AML-193 (cell line): Measurements from ENCODE around the gene NHLRC2.
"Not testable (repeated sequence)": the region's sequence is repeated elsewhere in the genome, so short reads cannot be mapped to it uniquely, and the experiment has no call there.

Source experiments
- DNase-seq, 2 experiments: peaks; one replicate each; lab custom pipeline; 2025; lab: John Stamatoyannopoulos, UW

NHLRC2 gene

DNA sequence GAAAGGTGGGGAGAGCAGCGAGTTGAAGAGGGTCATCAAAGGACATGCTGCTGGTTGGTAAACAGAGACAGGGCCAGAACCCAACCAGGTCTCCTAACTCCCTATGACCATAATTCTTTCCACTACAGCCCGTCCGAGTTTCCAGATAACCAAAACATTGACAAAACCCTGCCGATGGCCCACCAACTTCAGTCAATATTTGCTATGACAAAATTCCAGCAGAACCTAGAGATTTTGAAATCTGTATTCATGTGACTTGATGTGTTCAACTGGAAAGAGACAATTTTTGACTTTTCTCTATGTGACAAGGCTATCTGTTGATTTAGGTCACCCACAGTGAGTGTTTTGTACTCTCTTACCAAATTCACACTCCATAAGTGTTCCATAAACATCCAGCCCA is 86.7 kb downstream of the NHLRC2 start:
- DNase-seq = no peak

DNA sequence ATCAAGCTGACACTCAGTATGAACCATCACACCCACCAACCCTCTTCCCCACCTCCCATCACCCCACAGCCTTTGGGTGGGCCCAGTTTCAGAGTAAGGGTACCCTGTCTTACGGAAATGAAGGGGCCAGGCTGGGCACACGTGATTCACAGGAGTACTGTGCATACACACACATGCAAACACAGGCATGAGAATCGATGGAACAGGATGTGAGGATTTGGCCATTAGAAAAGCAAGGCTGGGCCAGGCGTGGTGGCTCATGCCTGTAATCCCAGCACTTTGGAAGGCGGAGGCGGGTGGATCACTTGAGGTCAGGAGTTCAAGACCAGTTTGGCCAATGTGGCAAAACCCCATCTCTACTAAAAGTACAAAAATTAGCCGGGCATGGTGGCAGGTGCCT is 88.7 kb downstream of the NHLRC2 start:
- DNase-seq = not testable (repeated sequence)

DNA sequence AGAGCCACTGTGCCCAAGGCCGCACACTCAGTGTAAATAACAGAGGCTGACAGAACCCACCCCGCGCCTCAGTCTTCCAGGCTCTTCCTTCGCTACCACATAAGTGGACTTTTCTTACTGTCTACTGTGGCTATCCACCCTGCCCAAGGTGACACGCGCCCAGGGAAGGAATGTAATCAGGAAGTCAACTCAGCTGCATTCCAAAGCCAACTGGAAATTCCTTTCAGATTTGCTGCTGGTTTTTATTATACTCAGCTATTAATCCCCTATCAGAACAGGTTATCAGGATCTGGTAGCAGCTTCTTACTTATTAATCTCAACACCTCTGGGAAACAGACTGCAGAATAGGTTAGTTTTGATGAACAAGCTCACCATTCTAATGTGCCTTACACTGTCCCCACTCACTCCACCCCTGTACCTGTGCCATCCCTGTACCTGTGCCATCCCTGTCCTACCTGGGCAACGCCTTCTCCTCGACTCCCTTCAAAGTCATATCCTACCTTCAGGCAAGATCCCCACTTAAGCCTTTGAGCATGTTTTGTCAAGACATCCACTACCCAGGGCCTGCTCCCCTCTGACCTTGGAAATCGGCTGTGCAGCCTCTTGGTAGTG is 90.7 kb downstream of the NHLRC2 start:
- no peak for DNase-seq

DNA sequence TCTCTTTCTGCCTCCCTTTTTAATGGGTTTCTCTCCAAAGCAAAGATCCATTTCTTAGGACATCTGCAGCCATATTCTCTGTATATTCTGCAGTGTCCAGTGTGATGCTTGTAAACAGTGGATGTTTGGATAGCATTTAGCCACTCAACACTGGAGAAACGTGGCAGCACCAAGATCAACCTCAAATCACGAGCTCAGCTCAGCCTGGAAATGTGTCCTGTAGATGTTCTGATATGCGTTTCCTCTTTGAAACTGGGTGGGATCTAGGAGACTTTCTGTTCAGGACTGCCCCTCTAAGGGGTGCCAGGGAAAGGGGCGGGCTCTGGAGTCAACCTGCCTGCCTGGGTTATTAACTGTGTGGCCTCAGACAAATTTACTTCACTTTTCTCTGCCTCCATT is 91.2 kb downstream of the NHLRC2 start:
- no peak for DNase-seq

DNA sequence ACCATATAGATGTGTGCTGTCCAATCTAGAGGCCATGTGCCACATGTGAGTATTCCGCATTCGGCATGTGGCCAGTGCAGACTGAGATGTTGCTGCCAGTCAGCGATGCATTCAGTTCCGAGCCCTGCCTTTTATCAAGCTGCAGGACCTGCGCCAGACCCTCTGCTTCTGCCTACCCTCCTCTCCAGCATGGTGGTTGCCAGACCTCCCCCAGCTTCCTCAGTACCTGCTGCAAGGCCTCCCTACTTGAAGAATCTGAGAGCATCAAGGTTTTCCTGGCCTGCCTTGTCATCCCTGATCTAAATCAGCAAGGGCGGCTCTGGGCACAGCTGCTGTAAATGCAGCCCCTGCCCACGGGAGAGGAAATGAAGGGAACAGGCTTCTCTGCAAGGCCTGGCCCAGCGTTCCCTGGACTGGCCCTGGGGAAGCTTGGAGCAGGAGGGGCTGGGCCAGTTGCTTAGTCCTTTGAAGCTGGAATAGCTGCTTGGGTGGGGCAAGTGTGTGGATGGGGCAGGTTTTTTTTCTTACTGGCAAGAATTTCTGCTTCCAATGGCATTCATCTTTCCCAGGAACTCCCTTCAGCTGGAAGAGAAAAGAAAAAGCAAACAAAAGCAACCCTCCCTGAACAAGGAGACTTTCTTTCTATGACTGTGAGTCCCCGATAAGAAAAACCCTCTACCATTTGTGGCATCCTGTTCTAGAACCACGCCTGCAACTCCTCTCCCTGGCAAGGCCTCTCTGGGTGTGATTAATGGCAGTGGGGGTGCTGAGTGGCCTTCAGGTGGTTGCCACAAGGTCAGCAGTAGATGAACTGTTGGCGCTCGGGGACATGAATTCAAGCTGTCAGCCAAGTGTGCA is 93.0 kb downstream of the NHLRC2 start:
- no peak for DNase-seq

DNA sequence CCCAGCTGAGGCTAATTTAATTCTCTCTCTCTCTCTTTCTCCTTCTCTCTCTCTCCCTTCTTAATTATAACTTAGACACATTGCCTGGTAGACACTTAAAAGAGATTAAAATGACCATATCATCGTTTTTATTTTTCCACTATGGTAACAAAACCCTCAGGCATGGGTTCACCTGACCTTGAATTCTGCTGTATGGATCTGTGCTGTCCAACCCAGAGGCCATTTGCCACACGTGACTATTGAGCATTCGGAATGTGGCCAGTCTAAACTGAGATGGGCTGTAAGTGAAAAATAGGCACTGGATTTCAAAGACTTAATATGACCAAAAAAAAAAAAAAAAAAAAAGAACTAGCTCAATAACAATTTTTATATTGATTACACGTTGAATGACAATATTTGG is 93.6 kb downstream of the NHLRC2 start:
- no peak for DNase-seq

DNA sequence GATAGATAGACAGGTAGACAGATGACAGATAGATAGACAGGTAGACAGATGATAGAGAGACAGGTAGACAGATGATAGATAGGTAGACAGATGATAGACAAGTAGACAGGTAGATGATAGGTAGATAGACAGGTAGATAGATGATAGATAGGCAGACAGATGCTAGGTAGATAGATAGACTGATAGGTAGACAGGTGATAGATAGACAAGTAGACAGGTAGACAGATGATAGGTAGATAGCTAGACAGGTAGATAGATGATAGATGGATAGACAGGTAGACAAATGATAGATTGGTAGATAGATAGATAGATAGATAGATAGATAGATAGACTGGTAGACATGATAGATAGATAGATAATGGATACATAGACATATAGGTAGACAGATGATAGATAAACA is 95.8 kb downstream of the NHLRC2 start:
- no peak for DNase-seq

DNA sequence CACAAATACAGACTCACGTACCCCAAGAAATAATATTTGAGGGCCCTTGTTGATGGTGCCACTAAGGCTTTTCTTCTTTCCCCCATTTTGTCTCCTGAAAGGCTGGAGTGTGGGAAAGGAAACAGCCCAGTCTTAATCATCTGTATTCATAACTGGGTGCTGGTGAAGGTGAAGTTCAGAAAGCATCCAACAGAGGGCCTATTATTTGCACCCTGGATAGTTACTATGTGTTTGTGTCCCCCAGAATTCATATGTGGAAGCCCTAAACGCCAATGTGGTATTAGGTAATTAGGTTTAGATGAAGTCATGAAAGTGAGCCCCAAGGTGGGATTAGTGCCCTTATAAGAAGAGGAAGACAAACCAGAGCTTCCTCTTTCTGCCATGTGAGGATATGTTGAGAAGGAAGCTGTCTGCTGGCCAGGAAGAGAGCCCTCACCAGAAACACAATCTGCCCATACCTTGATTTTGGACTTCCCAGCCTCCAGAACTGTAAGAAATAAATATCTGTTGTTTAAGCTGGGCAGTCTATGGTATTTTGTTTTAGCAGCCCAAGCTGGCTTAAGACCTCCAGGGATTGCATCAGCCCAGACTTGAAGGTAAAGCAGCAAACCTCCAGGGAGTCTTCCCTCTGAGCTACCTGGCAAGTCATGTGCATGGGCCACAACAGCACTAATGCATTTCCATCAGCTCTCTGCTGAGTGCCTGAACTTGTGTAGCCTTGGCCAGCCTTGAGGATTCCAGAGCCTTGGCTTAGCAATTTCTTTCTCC is 99.2 kb downstream of the NHLRC2 start:
- DNase-seq = peak; percentile 61 to 76

DNA sequence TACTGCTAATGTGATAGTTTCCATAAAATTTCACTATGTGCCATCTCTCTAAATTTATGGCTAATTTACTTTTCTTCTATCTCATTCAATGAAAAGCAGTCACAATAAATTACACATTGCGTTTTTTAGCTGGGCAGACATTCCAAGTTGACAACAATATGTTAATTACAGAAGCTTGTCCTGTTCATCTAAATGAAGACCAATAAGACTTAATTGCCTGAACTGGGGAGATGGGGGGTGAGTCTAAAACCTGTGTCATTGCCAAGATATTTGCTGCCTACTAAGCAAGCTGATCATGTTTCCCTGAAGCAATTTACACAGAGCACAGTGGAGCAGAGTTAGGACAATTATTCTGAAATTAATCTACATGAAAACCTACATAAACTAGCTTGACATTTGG is 99.9 kb downstream of the NHLRC2 start:
- DNase-seq = no peak

DNA sequence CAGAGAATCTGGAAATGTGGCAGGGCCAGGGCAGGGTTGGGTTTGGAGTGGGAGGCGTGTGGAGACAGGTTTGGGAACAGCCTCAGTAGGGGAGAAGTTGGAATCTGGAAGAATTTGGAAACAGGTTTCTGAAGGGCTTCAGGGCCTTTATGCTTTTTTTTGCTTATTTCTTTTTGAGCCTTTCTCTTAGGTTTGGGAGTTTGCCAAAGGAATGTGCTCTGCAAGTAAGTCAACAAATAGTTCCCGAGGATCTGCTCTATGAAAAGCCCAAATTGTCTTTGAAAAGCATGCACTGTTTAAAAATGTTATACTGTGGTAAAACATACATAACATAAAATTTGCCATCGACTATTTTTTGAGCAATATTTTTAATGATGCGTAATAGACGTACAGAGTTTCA is 102.6 kb downstream of the NHLRC2 start:
- no peak for DNase-seq

DNA sequence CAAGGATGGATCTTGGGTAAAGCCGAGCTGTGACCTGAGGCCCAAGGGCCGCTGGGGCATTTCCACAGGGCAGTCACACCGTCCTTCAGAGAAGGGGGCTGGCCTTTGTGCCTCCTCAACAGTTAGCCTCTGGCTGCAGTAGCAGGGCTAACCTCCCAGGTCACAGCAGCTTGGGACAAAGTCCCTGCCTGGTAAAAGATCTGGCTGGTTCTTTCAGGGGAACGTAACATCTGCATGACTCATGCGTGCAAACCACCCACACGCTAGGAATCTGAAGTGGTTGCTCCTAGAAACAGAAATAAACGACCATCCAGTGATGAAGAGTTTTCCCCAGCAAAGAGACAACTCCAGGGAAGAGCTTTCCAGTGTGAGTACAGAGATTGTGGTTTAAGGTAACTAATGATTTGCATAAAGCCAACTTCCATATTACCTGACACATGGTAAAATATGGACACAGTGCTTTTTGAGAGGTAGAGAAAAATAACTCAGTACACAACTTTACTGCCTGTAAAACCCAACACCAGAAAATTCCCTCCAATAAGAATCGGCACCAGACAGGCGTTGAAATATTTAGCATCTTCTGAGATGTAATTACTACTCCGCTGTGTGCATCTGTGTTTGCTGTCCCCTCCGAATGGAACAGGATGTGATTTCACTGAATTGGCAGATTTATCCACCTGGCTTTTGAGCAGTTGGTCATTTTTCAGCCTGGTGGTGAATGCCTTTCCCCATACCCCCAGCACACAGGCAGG is 104.3 kb downstream of the NHLRC2 start:
- DNase-seq = no peak

DNA sequence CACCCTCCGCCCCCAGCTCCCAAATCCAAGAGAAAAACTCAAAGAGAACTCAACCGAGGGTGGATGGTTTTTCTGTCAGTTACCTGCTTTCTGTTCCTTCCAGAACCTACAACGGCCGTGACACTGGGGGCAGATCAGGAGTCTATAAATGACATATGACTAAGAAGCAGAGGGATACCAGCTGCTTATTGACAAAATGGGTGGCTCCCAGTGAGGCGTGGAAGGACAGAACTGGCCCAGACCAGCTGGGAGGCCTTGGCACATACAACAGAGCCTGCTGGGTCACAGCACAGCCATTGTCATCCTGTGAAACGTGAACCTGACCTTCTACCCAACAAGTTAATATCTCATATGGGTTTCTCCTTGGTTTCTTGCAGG is 104.9 kb downstream of the NHLRC2 start:
- DNase-seq = no peak

DNA sequence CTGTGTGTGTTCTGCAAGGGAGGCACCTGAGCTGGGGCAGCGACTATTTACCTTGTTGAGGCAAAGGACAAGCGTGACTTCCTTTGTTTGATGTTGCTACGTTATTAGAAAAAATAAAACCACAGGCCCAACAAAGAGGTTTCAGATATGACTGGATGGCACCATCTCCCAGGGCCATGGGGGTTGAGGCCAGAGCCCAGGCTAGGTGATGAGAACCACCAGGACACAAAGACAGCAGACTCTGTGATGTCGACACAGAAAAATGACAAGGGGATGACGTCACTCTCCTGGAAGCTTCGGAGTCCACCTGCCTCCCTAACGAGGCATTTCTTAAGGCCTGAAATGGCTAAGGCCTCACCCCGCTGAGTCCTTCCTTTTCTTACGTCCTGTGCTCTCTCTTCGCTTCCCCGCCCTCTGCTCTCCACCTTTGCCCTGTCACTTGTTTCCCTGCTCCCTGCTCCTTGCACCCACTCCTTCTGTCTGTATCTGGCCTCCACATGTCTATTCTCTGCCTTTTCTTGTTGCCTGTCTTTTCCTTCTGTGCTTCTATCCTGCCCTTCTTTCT is 106.2 kb downstream of the NHLRC2 start:
- DNase-seq = no peak

DNA sequence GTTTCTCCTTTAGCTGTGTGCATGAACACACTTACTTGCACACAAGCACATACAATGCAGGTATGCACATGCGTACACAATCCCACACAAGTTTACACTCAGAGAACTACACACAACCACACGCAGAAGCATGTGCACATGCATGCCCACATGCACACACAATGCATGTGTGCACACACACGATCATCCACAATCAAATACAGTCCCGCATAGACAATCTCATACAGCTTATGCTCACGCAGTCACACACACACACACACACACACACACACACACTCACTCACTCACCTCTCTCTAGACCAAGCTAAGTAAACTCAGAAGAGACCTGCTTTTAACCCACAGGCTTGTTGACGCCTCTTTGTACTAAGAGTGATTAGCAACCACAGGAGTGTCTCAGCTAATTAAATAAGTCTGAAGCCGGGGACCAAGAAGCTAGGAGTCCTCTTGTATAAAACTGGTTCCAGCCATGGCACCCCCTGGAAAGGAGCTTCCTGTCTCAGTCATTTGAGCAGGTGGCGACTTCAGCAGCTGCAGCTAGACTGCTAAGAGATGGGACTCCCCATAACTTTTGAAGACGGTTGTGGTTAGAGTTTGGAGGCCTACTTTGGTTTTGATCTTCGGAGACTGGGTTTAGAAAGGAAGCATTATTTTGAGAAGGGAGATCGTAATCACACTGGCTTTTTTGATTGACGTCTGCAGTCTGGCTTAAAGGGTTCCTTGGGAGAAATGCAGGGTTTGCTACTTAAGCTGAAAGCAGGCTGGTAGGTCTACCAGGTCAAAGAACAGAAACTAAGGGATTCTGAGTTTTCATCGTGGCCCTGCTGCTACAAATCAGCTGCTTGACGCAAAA is 106.9 kb downstream of the NHLRC2 start:
- no peak for DNase-seq

DNA sequence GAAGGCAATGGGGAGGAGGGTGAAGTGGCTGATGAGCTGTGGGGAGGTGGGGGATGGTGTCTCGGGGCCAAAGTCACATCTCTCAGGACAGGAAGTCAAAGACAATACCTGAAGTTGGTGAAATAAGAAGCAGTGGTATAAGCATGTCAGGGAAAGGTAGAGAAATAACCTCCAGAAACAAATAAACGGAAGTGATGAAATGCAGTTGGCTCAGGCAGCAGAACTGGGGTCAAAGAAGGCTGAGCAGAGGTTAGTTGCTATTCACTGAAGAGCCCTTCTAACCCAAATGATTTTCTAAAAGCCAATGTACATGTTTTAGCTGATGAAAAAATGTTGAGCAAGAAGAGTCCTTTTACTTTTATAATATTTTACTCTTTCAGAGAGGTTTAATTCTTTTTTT is 110.6 kb downstream of the NHLRC2 start:
- DNase-seq = peak; percentile 55 to 62

DNA sequence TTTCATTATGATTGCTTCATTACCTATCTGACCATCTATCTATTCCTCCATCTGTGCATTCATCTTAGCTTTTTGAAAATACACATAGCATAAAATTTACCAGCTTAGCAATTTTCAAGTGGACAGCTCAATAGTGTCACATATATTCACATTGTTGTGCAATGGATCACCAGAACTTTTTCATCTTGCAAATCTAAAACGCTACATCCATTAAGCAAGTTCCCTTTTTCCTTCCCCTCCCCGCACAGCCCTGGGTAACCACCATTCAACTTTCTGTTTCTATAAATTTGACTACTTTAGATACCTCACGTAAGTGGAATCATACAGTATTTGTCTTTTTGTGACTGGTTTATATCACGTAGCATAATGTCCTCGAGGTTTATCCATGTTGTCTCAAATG is 111.2 kb downstream of the NHLRC2 start:
- DNase-seq = peak; percentile 84 to 92
